Stimulated activated CD4-positive, alpha-beta T cell treated with anti-CD3 and anti-CD28 coated beads, Interleukin-2, amount 100 ng/mL, for 4 hours (primary cell): Measurements from ENCODE around the gene MEIKIN.

ENCODE experiments used
- DNase-seq: peaks from one replicate; pipeline ENCODE4 v3.0.0-alpha.2; 2020; ENCODE audit warnings: low read depth

MEIKIN gene

DNA sequence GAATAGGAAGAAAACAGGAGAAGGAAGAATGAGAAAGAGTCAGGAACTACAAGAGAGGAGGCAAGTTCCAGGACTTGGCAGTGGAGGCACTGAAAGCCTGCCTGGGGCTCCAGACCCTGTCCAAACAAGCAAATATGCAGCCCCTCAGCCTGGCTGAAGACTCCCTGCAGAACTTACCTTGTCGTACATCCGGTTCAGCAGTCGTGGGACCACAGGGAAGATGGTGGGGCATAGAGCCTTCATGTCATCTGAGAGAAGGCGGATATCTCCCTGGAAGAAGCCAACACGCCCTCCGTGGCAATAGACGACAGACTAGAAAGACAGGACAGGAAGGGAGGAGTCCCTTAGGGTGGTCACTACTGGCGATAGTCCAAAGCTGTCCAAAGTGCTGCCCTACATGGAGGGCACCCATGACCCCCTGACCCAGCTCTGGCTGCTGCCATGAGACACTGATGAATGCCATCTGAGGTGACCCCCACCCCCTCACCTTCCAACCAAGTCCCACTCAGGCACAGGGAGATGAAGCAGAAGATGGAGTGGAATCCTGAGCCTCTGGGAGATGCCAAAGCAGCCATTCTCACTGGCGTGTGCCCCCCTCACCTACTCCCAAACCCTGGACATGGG is 27.7 kb upstream of the MEIKIN start:
- DNase-seq = no peak

DNA sequence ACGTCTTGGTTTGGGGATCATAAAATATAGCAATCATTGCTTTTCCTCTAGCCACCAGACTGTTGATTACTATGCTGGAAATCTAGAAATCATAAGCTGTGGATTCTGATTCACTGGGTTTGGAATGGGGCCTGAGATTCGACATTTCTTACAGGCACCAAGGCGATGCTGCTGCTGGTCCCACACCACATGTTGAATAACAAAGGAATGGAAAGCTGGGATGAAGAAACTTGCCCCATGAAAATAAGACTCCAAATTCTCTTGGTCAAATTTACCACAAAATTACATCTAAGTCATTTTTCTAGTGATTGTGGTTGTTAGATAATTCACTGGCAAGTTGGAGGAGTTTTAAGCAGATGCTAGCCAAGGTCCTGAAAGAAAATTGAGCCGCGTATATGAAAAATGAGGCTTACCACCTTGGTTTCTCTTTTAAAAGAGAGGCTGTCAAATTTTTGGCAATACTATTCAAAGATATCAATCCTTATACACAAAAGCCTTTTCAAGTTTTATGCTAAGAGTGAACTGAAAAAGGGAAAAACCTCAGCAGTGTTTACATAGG is 23.0 kb upstream of the MEIKIN start:
- DNase-seq = no peak

DNA sequence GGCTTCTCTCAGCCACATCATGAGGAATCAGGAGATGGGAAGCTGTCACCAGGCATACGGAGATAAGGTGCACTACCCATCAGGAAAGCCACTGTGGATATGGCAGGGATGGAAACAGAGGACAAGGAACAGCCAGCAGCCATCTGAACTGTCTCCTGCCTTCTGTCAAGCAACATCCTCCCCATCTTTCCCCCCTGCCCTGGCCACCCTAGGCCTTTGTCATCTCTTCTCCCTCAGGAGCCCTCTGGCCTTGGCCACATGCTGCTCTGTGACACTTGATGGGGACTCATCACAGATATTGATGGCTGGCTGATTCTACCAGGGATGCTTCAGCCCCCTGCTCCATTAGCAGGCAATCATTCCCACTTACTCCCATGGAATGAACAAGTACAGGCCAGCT is 21.1 kb upstream of the MEIKIN start:
- DNase-seq = no peak

DNA sequence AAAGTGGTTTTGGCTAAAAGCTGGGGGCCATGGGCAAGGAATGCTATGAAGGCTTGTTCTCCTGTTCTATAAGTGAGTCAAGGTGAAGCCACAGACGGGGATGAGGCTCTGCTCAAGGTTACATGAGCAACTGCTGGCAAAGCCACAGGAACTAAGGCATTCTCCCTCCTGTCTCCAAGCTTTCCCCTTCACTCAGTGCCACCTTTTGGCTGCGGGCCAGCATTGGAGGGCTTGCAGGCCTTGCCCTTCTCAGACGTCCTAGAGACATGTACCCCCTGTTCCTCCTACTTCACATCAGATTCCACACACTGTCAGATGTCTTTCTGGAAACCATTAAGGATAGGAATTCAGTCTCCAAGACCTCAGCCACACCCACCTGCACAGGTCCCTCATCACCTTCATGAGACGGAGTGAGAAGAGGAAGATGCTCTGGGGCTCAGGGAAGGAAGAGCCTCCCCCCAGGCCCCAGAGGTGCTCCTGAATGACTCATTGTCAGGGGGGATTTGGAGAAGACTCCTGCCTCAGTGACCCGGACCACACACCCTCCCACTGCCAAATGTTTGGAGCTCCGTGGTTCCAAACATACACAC is 20.5 kb upstream of the MEIKIN start:
- no peak for DNase-seq

DNA sequence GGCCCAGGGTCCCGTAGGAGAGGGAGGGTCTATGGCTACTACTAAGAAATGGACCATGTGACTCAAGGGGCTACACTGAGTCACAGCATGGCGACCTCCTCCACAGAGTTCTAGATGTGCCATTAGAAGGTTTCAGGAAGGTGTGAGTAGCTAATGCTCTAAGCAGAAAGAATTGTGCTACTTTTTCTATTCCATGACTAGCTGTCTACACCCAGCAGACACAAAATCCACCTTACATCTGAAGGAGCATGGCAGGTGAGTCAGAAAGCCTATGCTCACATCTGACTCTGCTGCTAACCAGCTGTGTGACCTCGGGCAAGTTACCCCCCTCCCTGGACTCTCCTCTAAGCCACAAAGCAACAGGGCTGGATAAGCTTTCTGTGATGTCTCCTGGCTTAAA is 14.4 kb upstream of the MEIKIN start:
- DNase-seq = no peak

DNA sequence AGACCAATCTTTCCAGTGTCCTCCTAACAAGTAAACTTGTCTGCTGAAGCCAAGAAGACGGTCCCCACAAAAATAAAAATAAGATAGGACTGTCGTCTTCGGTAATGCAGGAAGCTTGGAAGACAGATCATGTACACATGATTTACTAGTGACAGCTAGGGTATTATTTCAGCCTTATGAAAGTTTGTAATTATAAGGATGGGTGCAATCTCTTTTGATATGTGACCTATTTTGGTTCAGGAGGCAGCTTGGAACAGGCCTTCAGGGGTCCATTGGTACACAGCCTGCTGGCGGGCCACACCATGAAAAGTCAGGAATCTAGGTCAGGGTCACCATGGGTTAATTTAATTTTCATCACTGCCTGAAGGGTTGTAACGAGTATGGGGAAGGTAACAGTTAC is 13.7 kb upstream of the MEIKIN start:
- DNase-seq = no peak

DNA sequence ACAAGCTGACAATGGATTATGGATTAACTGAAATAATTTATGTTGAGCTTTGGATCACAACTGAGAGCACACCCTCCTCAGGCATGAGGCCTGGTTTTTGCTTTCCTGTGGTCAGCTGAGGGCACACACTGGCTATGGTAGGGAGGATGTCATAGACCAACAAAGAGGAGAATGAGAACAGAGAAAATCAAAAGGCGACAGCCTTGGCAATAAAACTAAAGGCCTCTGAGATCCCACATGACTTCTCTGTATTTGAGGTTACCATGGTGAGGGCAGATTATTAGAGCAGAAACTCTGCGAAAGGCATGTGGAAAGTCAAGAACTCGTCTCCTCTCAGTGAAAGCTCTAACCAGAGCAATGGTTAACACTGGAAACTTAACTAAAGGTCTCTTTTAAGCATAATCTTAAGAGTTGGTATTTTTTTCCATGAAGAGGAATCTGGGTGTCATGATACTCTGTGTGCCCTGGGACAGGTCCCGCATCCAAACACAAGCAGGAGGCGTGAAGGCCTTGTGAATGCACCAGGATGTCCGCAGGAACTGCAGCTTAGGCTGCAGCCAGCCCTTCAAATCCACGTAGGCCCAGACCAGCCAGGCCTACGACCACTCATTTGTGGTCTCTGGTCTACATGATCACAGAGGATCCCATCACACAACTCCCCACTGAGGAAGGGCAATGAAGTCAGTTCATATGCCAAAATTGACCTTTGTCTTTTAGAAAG is 12.4 kb upstream of the MEIKIN start:
- DNase-seq = no peak

DNA sequence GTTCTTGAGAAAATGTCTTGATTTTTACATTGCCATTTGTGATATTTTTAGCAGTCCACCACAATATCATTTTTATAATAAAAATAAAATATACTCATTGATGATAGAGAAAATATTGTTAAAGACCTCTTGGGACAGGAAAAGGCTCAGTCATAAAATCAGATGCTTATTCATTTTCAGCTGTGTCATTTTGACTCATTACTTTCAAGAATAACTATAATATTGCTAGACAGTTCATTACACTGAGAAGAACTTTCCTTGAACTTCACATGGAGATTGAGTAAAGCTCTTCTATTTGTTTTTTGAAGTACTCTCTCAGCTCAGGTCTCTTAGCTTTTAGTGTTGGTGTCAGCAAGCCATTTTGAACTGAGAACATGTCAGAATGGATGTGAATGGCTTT is 8.5 kb upstream of the MEIKIN start:
- DNase-seq = no peak

DNA sequence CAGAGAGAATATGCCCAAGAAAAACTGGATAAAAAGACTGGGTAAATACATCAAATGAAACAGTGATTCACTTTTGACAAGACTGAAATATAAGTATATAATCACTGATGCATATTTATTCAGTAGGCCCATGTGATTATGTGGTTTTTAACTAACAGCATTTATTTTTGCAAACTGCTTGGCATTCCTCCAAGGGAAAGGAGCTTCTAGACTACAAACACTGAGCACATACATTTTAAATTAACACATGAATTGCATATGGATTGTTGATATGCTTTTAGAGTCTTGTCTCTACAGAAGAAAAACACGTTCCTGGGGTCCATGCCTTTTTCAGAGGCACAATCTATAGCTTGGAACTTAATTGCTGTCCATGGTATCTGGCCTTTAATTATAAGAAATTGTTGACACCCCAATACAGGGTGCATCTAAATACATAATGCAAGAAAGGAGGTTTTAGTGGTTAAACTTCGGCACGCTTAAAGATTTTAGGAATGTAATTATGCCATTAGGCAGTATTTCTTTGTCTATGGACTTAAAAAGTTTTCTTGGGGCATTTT is 6.9 kb upstream of the MEIKIN start:
- DNase-seq = no peak

DNA sequence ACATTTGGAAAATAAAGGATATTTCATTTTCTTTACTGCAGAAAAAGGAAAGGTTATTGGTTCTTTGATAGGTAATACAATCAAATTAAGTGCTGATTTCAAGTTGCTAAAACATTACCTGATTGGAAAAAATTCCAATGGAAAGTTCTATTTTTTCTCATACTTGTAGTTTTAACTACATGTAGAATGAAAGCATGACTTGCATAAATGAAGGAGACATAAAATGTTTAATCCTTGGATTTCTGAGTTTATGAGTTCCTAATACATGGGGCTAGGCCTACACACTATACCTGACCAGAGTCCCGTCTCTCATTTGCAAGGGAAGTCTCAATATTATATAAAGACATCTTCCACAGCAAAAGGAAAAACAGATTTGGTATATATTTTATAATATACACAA is 5.2 kb upstream of the MEIKIN start:
- DNase-seq = no peak

DNA sequence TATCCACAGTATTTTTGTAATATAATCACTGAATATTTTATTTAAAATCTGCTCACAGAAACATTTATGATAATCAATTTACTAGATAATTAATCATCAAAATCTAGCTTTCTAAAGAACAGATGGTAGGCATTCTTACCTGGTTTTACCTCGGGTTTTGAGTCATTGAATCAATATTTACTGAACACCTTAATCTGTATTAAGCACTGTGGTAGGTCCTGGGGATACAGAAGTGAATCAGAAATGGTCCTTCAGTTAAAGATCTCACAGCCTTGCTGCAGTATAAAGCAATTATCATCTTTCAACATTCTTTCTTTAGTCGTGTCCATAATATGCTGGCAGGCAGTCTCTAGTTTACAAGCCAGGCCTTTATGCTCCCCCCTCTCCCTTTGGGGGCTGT is 2.0 kb upstream of the MEIKIN start:
- DNase-seq = no peak

DNA sequence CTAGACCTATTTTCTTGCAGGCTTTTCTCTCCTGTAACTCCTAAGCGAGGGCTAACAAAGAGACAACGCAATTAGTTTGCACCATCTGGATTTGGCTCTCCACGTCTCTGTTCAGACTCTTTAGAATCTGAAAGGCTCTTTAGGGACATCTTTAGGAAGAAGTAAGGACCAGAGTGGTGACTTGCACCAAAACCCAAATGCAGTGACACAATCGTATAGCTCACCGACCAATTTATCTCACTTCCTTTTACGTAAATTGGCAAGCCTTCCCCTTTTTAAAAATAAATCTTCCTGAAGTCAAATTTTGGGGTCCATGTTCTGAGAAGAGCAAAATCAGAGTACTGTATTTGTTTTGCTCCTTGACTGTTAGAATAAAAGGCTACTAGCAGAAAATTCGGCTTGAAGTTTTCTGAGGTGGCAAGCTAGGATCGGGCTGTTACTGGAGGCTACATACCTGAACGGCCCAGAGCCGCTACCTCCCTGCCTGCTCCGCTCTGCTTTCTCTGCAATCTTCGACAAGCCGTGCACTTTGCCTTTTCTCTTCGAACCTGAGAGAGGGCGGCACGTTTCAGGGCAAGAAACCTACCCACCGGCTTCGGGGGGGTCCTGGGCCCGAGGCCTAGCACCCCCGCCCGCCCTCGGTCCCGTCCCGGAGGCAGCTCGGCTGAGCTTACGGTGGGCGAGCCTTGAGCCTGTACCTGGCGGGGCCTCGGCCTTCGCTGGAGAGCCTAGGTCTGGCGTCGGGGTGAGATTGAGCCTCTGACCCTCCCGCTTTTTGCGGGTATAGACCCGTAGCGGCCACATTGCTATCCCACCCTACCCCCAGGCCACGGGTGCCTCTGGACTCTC is 537 bp downstream of the MEIKIN start:
- DNase-seq = no peak

DNA sequence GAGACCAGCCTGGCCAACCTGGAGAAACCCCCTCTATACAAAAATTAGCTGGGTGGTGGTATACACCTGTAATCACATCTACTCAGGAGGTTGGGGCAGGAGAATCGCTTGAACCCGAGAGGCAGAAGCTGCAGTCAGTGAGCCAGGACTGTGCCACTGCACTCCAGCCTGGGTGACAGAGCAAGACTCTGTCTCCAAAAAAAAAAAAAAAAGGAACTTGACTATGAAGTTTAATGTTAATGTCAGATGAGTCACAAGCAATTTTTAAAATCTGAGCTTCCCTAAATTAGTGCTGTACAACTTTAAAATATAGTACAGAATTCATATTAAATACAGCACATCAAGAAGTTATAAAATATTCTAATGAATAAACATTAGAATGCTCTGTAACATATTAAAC is 1.5 kb downstream of the MEIKIN start:
- DNase-seq = no peak

DNA sequence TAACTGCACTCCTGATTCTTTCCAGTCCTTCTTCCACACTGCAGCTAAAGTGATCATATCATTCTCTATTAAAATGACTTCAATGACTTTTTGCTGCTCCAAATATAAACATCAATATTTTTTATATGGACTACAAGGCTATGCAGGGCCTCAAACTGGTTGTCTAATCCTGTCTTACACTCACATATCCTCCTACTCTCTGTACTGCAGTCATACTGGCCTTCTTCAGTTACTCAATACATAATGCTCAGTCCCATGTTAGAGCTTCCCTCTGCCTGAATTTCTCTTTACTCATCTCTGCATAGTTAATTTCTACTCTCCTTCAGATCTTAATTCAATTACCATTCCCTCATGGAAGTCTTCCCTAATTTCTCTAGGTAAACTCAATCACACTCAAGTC is 3.4 kb downstream of the MEIKIN start:
- DNase-seq = no peak

DNA sequence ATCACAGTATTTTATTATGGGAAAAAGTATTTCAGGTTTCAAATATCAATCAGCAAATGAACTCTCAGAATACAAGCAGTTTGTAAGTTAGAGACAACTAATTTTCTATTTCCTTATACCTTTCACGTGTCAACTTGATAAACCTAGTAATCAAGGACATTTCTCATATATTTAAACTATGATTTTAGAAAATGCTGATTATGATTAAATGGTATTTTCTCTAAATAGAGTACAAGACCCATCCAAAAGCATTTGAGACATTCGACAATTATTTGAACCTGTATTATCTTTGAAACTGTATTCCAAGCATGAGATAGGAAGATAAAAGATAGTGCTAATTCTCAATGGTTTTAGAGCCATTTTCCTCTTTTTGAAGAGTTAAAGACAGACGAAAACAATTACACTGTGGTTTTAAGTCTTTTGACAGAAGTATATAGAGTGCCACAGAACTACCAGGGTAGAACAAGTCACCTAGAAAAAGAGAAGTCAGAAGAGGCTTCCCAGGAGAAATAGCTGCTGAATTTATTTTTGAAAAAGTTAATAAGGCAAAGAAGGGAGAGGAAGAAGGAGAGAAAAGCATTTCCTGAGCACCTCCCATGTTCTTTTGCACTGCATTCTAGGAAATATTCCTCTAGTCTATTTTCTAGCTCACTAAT is 5.6 kb downstream of the MEIKIN start:
- no peak for DNase-seq

DNA sequence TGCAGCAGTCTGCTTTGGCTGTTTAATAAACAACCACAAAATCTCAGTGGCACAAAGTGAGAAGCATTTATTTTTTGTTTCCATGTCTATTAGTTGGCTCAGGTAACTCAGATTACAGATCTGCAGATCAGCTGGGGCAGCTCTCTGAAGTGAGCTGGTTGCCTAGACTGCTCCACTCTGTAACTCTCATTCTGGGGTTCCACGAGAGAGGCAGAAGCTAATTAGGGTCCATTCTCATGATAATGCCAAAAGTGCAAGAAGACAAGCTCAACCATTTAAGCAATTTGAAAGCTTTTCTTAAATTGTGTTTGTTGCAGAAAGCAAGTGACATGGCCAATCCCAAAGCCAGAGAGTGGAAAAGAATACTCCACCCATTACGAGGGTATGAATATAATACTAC is 13.2 kb downstream of the MEIKIN start:
- DNase-seq = no peak

DNA sequence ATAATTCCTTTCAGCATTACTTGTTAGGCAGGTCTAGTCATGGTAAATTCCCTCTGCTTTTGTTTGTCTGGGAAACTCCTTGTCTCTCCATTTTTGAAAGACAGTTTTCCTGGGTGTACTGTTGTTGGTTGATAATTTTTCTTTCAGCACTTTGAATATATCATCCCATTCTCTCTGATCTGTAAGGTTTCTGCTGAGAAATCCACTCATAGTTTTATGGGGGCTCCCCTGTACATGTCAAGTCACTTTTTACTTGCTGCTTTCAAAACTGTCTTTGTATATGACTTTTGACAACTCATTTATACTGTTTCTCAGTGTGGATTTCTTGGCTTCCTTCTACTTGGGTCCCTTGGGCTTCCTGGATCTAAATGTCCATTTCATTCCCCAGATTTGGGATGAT is 16.5 kb downstream of the MEIKIN start:
- DNase-seq = no peak

DNA sequence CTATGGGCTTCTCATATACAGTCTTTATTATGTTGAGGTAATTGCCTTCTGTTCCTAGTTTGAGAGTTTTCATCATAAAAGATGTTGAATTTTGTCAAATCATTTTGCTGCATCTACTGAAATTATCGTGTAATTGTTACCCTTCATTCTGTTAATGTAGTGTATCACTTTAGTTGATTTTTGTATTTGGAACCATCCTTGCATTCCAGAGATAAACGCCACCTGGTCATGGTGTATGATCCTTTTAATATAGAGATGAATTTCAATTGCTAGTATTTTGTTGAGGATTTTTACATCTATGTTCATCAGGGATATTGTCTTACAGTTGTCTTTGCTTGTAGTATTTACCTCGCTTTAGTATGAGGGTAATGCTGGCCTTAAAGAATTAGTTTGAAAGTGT is 19.3 kb downstream of the MEIKIN start:
- DNase-seq = no peak

DNA sequence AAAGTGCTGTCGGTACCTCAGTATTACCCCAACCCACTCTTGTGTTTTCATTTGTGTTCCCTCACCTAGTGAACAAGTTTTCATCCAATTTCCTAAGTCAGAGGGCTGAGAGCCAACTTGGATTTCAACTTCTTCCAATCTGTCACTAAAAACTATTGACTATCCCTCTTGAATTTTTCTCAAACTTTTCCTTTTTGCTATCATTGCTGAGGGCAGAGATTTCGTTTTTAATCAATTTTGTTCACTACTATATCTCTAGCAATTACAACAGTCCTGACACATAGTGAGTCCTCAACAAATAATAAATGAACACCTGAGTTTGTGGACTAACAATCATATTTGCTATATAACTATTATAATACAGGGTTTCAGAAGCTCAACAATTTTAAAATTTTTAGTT is 29.0 kb downstream of the MEIKIN start:
- no peak for DNase-seq

DNA sequence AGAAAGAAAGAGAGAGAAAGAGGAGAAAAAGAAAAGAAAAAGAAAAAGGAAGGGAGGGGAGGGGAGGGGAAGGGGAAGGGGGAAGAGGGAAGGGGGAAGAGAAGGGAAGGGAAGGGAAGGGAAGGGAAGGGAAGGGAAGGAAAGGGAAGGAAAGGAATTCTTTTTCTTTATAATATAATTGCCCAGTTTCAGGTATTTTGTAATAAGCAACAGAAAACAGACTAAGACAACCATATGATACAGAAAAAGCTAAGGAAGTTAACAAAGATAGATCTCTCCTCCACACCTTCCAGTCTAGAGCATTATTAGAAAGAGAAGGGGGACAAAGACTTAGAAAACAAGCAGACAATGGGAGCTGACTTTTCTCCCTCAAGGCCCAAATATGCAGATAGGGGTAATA is 31.0 kb downstream of the MEIKIN start:
- DNase-seq = no peak

DNA sequence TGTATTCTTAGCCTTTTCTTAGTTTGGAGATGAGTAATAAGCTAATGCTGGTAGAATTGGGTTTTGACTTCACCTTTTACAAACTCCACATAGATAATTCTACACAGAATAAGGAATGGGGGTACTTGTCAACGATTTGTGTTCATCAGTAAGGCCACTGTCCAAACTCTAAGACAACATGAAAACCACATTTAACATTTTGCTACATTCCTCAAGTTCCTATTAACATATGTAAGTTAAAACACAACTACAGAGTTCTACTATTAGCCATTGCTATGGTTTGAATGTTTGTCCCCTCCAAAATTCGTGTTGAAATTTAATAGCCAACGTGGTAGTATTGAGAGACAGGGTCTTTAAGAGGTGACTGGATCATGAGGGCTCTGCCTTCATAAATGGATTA is 31.9 kb downstream of the MEIKIN start:
- DNase-seq = no peak

DNA sequence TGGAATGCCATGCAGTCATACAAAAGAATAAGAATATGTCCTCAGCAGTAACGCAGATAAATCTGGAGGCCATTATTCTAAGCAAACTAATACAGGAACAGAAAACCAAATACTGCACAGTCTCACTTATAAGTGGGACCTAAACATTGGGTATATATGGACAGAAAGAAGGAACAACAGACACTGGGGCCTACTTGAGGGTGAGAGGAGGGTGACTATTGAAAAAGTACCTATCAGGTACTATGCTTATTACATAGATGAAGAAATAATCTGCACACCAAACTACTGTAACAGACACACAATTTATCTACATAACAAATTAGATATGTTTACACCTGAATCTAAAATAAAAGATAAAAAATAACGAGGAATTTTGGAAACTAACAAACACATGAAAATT is 38.8 kb downstream of the MEIKIN start:
- DNase-seq = no peak
